Measurements from ENCODE around the gene POLR2L. TPM values are rescaled to one million over a fixed set of nuclear protein-coding genes. Genes with fewer than 3 reads are reported as not detected.

Gene POLR2L
- total RNA-seq, 4 donors from 2014 or later: 45.6 to 90.3 (median 64.7) TPM

DNA sequence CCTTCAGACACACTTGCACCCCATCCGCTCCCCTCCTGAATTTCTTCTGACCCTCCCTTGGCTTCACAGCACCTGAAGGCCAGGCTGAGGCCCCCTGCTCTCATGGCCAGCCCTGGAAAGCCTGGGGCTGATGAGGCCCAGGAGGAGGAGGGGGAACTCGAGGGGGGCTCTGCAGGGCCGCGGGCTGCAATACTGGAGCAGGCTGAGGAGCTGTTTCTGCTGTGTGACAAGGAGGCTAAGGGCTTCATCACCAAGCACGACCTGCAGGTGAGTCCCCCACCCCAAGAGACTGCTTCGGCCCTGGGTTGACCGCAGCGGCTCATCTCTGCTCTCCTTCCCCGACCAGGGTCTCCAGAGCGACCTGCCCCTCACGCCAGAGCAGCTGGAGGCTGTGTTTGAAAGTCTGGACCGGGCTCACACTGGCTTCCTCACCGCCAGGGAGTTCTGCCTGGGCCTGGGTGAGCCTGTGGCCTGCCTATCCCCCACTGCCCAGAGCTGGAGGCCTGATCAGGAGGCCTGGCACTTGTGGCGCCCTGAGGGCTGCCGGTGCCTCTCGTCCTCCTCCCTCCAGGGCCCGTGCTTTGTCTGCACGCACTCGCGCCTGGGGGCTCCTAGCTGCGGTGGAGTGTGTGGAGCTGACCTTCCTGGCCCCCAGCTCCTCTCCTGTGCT is 13.7 kb downstream of the POLR2L start:
- no peaks in the 10 kb centered on the region for H3K9me3 ChIP-seq
- peaks cover 0 to 88% (median 7%) of the 10 kb centered on the region in 4 donors for H3K27me3 ChIP-seq
- TF ChIP-seq, protein P1, sequence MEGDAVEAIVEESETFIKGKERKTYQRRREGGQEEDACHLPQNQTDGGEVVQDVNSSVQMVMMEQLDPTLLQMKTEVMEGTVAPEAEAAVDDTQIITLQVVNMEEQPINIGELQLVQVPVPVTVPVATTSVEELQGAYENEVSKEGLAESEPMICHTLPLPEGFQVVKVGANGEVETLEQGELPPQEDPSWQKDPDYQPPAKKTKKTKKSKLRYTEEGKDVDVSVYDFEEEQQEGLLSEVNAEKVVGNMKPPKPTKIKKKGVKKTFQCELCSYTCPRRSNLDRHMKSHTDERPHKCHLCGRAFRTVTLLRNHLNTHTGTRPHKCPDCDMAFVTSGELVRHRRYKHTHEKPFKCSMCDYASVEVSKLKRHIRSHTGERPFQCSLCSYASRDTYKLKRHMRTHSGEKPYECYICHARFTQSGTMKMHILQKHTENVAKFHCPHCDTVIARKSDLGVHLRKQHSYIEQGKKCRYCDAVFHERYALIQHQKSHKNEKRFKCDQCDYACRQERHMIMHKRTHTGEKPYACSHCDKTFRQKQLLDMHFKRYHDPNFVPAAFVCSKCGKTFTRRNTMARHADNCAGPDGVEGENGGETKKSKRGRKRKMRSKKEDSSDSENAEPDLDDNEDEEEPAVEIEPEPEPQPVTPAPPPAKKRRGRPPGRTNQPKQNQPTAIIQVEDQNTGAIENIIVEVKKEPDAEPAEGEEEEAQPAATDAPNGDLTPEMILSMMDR (IDR thresholded peaks at IDR 0.05): no peak
- no peak for TF ChIP-seq POLR2A (IDR thresholded peaks at IDR 0.05)
- intact Hi-C loops (cut with DNase I): no loop called here
- H3K4me3 ChIP-seq: peak overlapping the region in 2 of 4 donors; percentile 45 to 62
- peaks cover 10 to 25% (median 16%) of the 10 kb centered on the region in 3 donors for H3K36me3 ChIP-seq
- 68% methylated on average over 5 of the region's 21 CpGs; no CpG with 5 or more reads in 1 of the 2 donors for WGBS, 2 donors
- peaks cover 56 to 92% (median 65%) of the 10 kb centered on the region in 3 donors for H3K4me1 ChIP-seq
- DNase-seq: no peak
- peak overlapping the region in 3 of 4 donors; percentile 65 to 80 (median 73) for H3K27ac ChIP-seq

DNA sequence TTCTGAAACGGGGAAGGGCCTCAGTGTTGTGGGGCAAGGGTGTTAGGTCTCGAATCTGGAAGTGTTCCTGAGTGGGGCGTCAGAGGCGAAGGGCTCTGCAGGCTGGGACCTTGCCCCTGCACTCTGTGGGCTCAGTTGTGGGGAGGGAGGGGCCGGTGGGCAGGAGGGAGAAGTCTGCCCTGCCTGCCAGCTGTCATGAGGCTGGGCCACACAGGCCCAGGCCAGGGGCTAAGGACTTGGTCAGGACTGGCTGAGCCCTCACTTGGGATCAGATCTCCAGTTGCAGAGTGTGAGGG is 14.5 kb downstream of the POLR2L start, which contains the start of gene CRACR2B:
TSS of gene CRACR2B (plus strand) at position 23 of the 296 bp plus-strand sequence. CDS start 689 bp downstream, outside the sequence.
- no CpG with 5 or more reads among the region's 5 CpGs for whole genome bisulfite sequencing, 2 donors
- Histone ChIP-seq H3K4me1 (peaks cover 54 to 86% (median 62%) of the 10 kb centered on the region in 3 donors), H3K36me3 (peaks cover 15 to 33% (median 22%) of the 10 kb centered on the region in 3 donors), H3K27me3 (peaks cover 0 to 88% (median 7%) of the 10 kb centered on the region in 4 donors), H3K4me3 (peak within 1 kb of the TSS; percentile 26 to 63 (median 48)), H3K9me3 (no peaks in the 10 kb centered on the region), H3K27ac (peak within 1 kb of the TSS; percentile 26 to 80 (median 69))
- intact Hi-C loops (cut with DNase I): no loop called here
- TF ChIP-seq, protein P1 (IDR thresholded peaks at IDR 0.05): no peak
- TF ChIP-seq POLR2A (IDR thresholded peaks at IDR 0.05): no peak
- no peak for DNase-seq

DNA sequence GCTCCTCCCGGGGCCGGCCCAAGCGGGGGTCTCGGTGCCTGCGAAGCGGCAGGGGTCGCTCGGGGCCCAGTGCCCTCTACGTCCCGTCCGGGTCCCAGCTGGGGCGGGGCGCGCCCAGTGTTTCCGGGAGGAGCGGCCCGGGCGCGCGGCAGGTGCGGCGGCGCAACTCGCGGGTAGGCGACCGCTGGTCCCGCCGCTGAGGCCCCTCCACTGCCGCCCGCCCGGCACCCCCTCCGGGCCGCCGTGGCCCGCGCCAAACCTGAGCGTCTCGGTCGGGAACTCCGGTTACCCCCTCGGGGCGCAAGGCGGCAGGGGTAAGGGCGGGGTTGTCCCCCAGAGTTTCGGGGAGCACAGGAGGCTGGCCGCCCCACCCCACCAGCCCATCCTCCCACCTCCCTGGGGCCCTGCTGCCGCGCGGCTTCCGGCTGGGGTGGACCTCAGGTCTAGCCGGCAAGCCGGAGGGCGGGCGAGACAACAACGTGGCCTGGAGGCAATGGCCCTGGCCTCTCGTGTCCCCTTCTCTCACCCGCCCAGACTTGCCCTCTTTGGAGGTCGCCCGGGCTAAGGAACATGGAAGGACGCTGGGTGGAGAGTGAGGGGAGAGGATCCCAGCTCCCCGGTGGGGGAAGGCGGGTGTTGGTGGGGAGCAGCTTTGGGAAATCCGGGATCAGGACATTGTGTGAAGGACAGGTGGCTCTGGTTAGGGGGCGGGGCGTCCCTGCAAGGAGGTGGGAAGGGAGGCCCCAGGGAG is 15.0 kb downstream of the POLR2L start:
- Histone ChIP-seq H3K4me3 (peak overlapping the region; percentile 26 to 63 (median 48)), H3K36me3 (peaks cover 18 to 38% (median 22%) of the 10 kb centered on the region in 3 donors), H3K27ac (peak overlapping the region; percentile 26 to 80 (median 69)), H3K4me1 (peaks cover 51 to 87% (median 59%) of the 10 kb centered on the region in 3 donors), H3K9me3 (no peaks in the 10 kb centered on the region), H3K27me3 (peaks cover 0 to 85% (median 7%) of the 10 kb centered on the region in 4 donors)
- WGBS, 2 donors: 12 to 19% methylated on average over 3 to 5 of the region's 66 CpGs
- DNase-seq: no peak
- TF ChIP-seq POLR2A (IDR thresholded peaks at IDR 0.05): peak in 1 of 4 donors; percentile 4
- TF ChIP-seq, protein P1 (IDR thresholded peaks at IDR 0.05): no peak
- intact Hi-C loops (cut with DNase I): no loop called here

DNA sequence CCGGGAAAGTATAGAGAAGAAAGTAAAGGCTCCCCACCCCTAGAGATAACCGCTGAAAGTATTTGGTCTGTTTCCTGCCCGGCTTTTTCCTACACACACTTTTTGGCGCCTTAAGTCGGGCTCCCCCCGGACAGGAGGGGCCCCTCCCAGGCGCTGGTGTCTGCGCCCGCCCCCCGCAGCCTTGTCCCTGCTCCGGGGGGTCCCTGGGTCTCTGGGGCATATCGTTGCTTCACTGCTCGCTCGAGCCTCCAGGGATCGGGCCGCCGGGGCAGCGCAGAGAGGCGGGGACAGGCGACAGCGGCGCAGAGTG is 15.5 kb downstream of the POLR2L start:
- no peak for DNase-seq
- peak overlapping the region; percentile 26 to 80 (median 69) for H3K27ac ChIP-seq
- peaks cover 22 to 44% (median 23%) of the 10 kb centered on the region in 3 donors for H3K36me3 ChIP-seq
- H3K4me1 ChIP-seq: peaks cover 50 to 87% (median 58%) of the 10 kb centered on the region in 3 donors
- no peaks in the 10 kb centered on the region for H3K9me3 ChIP-seq
- intact Hi-C loops (cut with DNase I): no loop called here
- WGBS, 2 donors: 2 to 11% methylated on average over 7 to 8 of the region's 22 CpGs
- TF ChIP-seq, protein P1 (IDR thresholded peaks at IDR 0.05): no peak
- TF ChIP-seq POLR2A (IDR thresholded peaks at IDR 0.05): no peak
- peak overlapping the region; percentile 26 to 63 (median 48) for H3K4me3 ChIP-seq
- peaks cover 0 to 80% (median 7%) of the 10 kb centered on the region in 4 donors for H3K27me3 ChIP-seq

DNA sequence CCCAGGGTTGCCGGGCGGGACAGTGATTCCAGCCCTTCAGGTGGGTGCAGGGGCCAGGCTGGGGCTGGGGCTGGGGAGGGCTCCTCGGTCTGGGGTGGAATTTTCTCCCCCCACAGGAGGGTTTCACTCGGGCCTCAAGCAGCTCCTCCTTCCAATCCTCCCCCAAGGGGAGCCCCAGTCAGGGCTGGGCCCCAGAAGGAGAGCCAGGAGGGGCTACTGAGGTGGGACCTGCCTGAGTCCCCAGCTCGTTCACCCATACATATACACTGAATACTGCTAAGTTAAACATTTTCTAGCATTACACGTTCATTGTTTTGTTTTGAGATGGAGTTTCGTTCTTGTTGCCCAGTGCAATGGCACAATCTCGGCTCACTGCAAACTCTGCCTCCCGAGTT is 16.1 kb downstream of the POLR2L start:
- peaks cover 0 to 74% (median 7%) of the 10 kb centered on the region in 4 donors for H3K27me3 ChIP-seq
- 60 to 76% methylated on average over 6 to 8 of the region's 9 CpGs for WGBS, 2 donors
- no peak for TF ChIP-seq POLR2A (IDR thresholded peaks at IDR 0.05)
- TF ChIP-seq, protein P1 (IDR thresholded peaks at IDR 0.05): no peak
- intact Hi-C loops (cut with DNase I): no loop called here
- peaks cover 22 to 47% (median 24%) of the 10 kb centered on the region in 3 donors for H3K36me3 ChIP-seq
- no peak for DNase-seq
- no peaks in the 10 kb centered on the region for H3K9me3 ChIP-seq
- peak overlapping the region in 2 of 4 donors; percentile 43 to 63 for H3K4me3 ChIP-seq
- peaks cover 54 to 87% (median 61%) of the 10 kb centered on the region in 3 donors for H3K4me1 ChIP-seq
- peak overlapping the region in 1 of 4 donors; percentile 80 for H3K27ac ChIP-seq
